Measurements from ENCODE around the gene ATRN.

DNA sequence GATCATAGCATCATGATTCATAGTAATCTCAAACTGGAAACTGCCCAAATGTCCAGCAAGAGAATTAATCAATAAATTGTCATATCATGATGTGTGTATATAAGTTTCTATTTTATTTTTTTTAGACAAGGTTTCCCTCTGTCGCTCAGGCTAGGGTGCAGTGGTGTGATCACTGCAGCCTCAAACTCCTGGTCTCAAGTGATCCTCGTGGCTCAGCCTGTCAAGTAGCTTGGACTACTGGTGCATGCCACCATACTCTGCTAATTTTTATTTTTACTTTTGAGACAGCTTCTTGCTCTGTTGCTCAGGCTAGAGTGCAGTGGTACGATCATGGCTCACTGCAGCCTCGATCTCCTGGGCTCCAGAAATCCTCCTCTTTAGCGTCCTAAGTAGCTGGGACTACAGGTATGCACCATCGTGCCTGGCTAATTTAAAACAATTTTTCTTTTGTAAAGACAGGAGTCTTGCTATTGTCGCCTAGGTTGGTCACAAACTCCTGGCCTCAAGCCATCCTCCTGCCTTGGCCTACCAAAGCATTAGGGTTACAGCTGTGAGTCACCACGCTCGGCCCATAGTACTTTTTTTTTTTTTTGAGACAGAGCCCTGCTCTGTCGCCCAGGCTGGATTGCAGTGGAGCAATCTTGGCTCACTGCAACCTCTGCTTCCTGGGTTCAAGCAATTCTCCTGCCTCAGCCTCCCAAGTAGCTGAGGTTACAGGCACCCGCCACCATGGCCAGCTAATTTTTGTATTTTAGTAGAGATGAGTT is 8.7 kb upstream of the ATRN start:
- TF ChIP-seq, protein P1, sequence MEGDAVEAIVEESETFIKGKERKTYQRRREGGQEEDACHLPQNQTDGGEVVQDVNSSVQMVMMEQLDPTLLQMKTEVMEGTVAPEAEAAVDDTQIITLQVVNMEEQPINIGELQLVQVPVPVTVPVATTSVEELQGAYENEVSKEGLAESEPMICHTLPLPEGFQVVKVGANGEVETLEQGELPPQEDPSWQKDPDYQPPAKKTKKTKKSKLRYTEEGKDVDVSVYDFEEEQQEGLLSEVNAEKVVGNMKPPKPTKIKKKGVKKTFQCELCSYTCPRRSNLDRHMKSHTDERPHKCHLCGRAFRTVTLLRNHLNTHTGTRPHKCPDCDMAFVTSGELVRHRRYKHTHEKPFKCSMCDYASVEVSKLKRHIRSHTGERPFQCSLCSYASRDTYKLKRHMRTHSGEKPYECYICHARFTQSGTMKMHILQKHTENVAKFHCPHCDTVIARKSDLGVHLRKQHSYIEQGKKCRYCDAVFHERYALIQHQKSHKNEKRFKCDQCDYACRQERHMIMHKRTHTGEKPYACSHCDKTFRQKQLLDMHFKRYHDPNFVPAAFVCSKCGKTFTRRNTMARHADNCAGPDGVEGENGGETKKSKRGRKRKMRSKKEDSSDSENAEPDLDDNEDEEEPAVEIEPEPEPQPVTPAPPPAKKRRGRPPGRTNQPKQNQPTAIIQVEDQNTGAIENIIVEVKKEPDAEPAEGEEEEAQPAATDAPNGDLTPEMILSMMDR (IDR thresholded peaks at IDR 0.05 in 4 of 5, conservative IDR thresholded peaks at IDR 0.05 in 1 of 5) = no peak
- no peak for TF ChIP-seq POLR2A (IDR thresholded peaks at IDR 0.05)
